Activated B cell treated with CpG ODN at 0.5 μM for 24 hours (primary cell): ENCODE data around the gene RAP1GAP2. TPM values are rescaled to one million over a fixed set of nuclear protein-coding genes. Genes with fewer than 3 reads are reported as not detected.

Source experiments
- ATAC-seq: fragments of 200-7000 bp; cut with Tn5 transposase; one replicate; pipeline ENCODE4 v1.10.0; 2021; ENCODE audit warnings: low read depth, mild to moderate bottlenecking, moderate library complexity
- CTCF ChIA-PET: fragments of 350-600 bp; sonication (Branson Sonifier 250); formaldehyde crosslinking; loops from one replicate; lab custom pipeline; 2021; ENCODE audit warnings: antibody characterized with exemption; lab: Charles Lee
- POLR2A ChIA-PET: fragments of 350-600 bp; sonication (Branson Sonifier 250); formaldehyde crosslinking; loops from one replicate; lab custom pipeline; 2021; ENCODE audit warnings: antibody characterized with exemption; lab: Charles Lee
- DNase-seq: peaks from one replicate; pipeline ENCODE4 v3.0.0; 2022
- H3K27ac Mint-ChIP-seq: one replicate; pipeline ENCODE4 v1.8.0; 2020; ENCODE audit warnings: mixed read lengths
- H3K27me3 Mint-ChIP-seq: one replicate; pipeline ENCODE4 v1.8.0; 2021; ENCODE audit warnings: mixed read lengths
- H3K36me3 Mint-ChIP-seq: one replicate; pipeline ENCODE4 v1.8.0; 2021; ENCODE audit warnings: low read depth, mixed read lengths
- H3K4me1 Mint-ChIP-seq: one replicate; pipeline ENCODE4 v1.8.0; 2021; ENCODE audit warnings: mixed read lengths
- H3K4me3 Mint-ChIP-seq: one replicate; pipeline ENCODE4 v1.8.0; 2020; ENCODE audit warnings: mild to moderate bottlenecking, mixed read lengths
- H3K9me3 Mint-ChIP-seq: one replicate; pipeline ENCODE4 v1.8.0; 2020; ENCODE audit warnings: mixed read lengths
- CTCF ChIP-seq: fragments of 200-600 bp; IDR thresholded peaks from one replicate; pipeline ENCODE4 v1.8.0; 2022; ENCODE audit warnings: antibody characterized with exemption, mild to moderate bottlenecking
- intact Hi-C: fragments of 100-400 bp; cut with micrococcal nuclease; formaldehyde crosslinking; loops from one replicate; pipeline ENCODE4 v1.15.1; 2024
- total RNA-seq: library from RNA; stranded (reverse); gene quantifications from 2 replicates; pipeline ENCODE4 v1.2.3, GENCODE V29; 2022

RAP1GAP2 gene
- total RNA-seq, 1 donor from 2014 or later: 2.6 TPM

DNA sequence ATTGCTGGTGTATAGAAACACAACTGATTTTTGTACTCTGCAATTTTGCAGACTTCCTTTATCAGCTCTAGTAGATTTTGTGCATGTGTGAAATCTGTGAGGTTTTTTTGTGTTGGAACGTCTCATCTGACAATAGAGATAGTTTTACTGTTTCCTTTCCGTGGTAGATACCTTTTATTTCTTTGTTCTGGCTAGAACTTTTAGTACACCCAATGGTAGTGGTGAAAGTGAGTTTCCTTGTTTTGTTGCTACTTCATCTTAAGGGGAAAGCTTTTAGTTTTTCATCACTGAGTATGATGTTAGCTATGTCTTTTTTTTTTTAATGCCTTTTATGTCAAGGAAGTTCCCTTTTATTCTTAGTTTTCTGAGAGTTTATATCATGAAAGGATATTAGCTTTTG lies 149.1 kb downstream of the RAP1GAP2 start:
- ChIA-PET CTCF (no interaction called here), POLR2A (no interaction called here)
- ATAC-seq (no peak), DNase-seq (no peak)
- no peaks in the 10 kb centered on the region for H3K4me1 Mint-ChIP-seq
- no peaks in the 10 kb centered on the region for H3K9me3 Mint-ChIP-seq
- no peaks in the 10 kb centered on the region for H3K36me3 Mint-ChIP-seq
- intact Hi-C loops: no loop called here
- H3K27me3 Mint-ChIP-seq: no peaks in the 10 kb centered on the region
- H3K4me3 Mint-ChIP-seq: no peak overlapping the region
- H3K27ac Mint-ChIP-seq: no peak overlapping the region
- TF ChIP-seq CTCF: no peak

DNA sequence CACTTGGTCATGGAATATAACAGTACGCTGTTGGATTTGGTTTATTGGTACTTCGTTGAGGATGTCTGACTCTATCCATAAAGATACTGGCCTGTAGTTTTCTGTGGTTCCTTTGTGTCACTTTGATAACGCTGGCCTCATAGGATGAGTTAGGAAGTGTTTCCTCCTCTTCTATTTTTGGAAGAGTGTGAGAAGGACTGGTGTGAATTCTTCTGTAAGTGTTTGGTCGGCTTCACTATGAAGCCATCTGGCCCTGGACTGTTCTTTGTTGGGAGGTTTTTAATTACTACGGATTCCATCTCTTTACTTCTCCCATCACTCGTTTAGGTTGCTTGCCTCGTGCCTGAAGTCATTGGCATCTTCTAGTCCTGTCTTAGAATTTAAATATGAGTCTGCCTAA lies 149.9 kb downstream of the RAP1GAP2 start:
- TF ChIP-seq CTCF: no peak
- Mint-ChIP-seq H3K27ac (no peak overlapping the region), H3K9me3 (no peaks in the 10 kb centered on the region), H3K36me3 (no peaks in the 10 kb centered on the region), H3K4me3 (no peak overlapping the region), H3K4me1 (no peaks in the 10 kb centered on the region), H3K27me3 (no peaks in the 10 kb centered on the region)
- intact Hi-C loops: no loop called here
- ATAC-seq (no peak), DNase-seq (no peak)
- ChIA-PET CTCF (no interaction called here), POLR2A (no interaction called here)

DNA sequence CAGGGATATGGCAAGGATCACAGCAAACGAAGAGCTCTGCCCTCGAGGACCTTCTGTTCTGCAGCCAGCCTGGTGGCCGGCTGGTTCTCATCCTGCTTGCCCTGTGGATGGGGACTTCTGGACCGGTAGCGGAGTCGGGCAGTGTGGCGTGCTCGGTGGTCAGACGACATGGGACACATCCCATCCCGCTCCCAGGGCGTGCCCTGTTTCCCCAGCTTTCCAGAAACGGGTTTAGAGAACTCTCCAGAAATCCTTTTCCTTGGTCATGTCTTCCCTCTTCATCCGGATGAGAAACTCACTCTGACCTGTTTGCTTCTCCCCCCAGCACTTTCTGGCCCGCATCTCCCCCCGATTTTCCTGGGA lies 151.3 kb downstream of the RAP1GAP2 start:
- DNase-seq (no peak), ATAC-seq (no peak)
- POLR2A ChIA-PET: no interaction called here
- Mint-ChIP-seq H3K9me3 (no peaks in the 10 kb centered on the region), H3K27me3 (no peaks in the 10 kb centered on the region), H3K4me3 (no peak overlapping the region), H3K27ac (no peak overlapping the region), H3K36me3 (no peaks in the 10 kb centered on the region), H3K4me1 (no peaks in the 10 kb centered on the region)
- no peak for TF ChIP-seq CTCF
- intact Hi-C loops: no loop called here
- CTCF ChIA-PET: interaction anchor here (1.0 kb wide), 1 partner anchor 17 kb away, joined by 3 read pairs; no protein-coding TSS in a partner anchor

DNA sequence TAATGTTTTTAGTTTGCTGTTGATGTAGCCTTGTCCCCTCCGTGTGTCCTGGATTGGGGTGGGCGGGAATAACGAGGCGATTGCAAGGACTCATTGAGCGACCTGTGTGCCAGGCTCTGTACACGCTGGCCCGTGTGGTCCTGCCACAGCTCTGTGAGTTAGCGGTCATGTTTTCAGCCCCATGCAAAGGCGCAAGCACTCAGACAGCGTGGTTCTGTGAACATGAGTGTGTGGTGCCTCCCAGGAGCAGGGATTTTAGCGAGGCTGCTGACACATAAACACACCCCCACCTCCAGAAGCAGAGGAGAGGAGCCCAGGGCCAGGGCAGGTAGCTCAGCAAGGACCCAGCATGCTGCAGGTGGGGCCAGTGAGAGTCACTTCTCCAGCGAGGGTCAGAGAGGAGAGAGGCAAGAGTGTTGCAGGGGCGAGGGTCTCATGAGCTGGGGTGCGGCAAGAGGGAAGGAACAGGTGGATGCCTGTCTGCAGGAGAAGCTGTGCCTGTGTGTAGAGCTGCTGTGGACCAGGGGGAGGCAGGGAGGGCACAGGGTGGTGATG lies 151.8 kb downstream of the RAP1GAP2 start:
- Mint-ChIP-seq H3K36me3 (no peaks in the 10 kb centered on the region), H3K27ac (no peak overlapping the region), H3K9me3 (no peaks in the 10 kb centered on the region), H3K4me1 (no peaks in the 10 kb centered on the region), H3K27me3 (no peaks in the 10 kb centered on the region), H3K4me3 (no peak overlapping the region)
- ChIA-PET CTCF (interaction anchor here (1.0 kb wide), 1 partner anchor 18 kb away, joined by 3 read pairs; no protein-coding TSS in a partner anchor), POLR2A (no interaction called here)
- DNase-seq (no peak), ATAC-seq (no peak)
- intact Hi-C loops: no loop called here
- TF ChIP-seq CTCF: no peak

GRCh38 chr17:2948721-2949468 lies 152.7 kb downstream of the RAP1GAP2 start:
- ChIA-PET POLR2A (no interaction called here), CTCF (no interaction called here)
- Mint-ChIP-seq H3K36me3 (no peaks in the 10 kb centered on the region), H3K4me3 (no peak overlapping the region), H3K27ac (no peak overlapping the region), H3K9me3 (no peaks in the 10 kb centered on the region), H3K4me1 (no peaks in the 10 kb centered on the region), H3K27me3 (no peaks in the 10 kb centered on the region)
- DNase-seq (no peak), ATAC-seq (no peak)
- intact Hi-C loops: no loop called here
- TF ChIP-seq CTCF: no peak
